ENCODE results near the gene NELL2. TPM values are rescaled to one million over a fixed set of nuclear protein-coding genes. Genes with fewer than 3 reads are reported as not detected.

NELL2 gene
- total RNA-seq, 4 donors from 2014 or later, result 0.42 to 5.8 (median 3.3) TPM

DNA sequence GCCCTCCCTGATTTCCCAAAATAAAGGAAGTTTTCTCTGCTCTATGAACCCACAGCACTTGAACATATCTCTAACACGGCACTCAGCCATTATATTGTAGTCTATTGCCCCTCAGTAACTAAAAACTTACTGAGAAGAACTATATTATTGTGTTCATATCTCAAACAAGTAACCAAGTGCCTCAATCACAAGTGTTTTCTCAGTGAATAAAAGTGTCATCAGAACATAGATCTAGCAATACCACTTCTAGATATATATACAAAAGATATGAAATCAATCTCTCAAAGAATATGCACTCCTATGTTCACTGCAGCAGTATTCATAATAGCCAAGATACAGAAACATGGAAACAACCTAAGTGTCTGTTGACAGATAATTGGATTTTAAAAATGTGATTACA is 138.1 kb downstream of the NELL2 start:
- intact Hi-C loops (cut with DNase I), result no loop called here
- TF ChIP-seq EP300 (IDR thresholded peaks at IDR 0.05), result no peak
- no peak for TF ChIP-seq CTCF (IDR thresholded peaks at IDR 0.05)
- TF ChIP-seq POLR2AphosphoS5 (IDR thresholded peaks at IDR 0.05), result no peak
- no peak for TF ChIP-seq POLR2A (IDR thresholded peaks at IDR 0.05; ENCODE audit: low read depth)
- 48% methylated on average over 1 of the region's 1 CpG for WGBS

DNA sequence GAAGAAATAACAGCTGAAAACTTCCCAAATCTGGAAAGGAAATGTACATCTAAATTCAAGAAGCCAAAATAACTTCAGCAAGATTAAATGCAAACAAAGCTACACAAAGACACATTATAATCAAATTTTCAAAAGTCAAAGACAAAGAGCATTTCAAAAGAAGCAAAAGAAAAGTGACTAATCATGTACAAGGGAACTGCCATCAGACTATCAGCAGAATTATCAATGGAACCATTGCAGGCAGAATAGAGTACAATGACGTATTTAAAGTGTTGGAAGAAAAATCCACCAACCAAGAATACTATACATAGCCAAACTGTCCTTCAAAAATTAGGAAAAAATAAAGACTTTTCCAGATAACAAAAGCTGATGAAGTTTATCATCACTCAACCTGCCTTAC is 147.5 kb downstream of the NELL2 start:
- intact Hi-C loops (cut with DNase I), result no loop called here
- H3K27me3 ChIP-seq, result no peaks in the 10 kb centered on the region
- DNase-seq (ENCODE audit: extremely low spot score), result no peak
- H3K9me3 ChIP-seq, result peaks cover 0 to 32% (median 19%) of the 10 kb centered on the region in 4 donors
- 71% methylated on average over 1 of the region's 1 CpG for WGBS
- H3K4me3 ChIP-seq, result no peak overlapping the region
- H3K4me1 ChIP-seq, result no peaks in the 10 kb centered on the region
- no peak for TF ChIP-seq CTCF (IDR thresholded peaks at IDR 0.05)
- TF ChIP-seq EP300 (IDR thresholded peaks at IDR 0.05), result no peak
- no peak for TF ChIP-seq POLR2A (IDR thresholded peaks at IDR 0.05; ENCODE audit: low read depth)
- no peak for TF ChIP-seq POLR2AphosphoS5 (IDR thresholded peaks at IDR 0.05)
- no peaks in the 10 kb centered on the region for H3K36me3 ChIP-seq
- H3K27ac ChIP-seq (replicated peaks in 1 of 4), result no peak overlapping the region

More for the DNA sequence above, 138.1 kb downstream of the NELL2 start:
- no peak for DNase-seq (ENCODE audit: extremely low spot score)
- H3K27ac ChIP-seq (replicated peaks in 1 of 4), result no peak overlapping the region
- H3K9me3 ChIP-seq, result peaks cover 0 to 10% (median 4%) of the 10 kb centered on the region in 4 donors
- no peaks in the 10 kb centered on the region for H3K4me1 ChIP-seq
- no peaks in the 10 kb centered on the region for H3K27me3 ChIP-seq
- no peak overlapping the region for H3K4me3 ChIP-seq
- H3K36me3 ChIP-seq, result no peaks in the 10 kb centered on the region

GRCh38 chr12:44720265-44720664 is 155.8 kb downstream of the NELL2 start:
- no peak overlapping the region for H3K4me3 ChIP-seq
- no peak for TF ChIP-seq CTCF (IDR thresholded peaks at IDR 0.05)
- no peak for TF ChIP-seq POLR2A (IDR thresholded peaks at IDR 0.05; ENCODE audit: low read depth)
- TF ChIP-seq POLR2AphosphoS5 (IDR thresholded peaks at IDR 0.05), result no peak
- TF ChIP-seq EP300 (IDR thresholded peaks at IDR 0.05), result no peak
- H3K4me1 ChIP-seq, result no peaks in the 10 kb centered on the region
- no peak overlapping the region for H3K27ac ChIP-seq (replicated peaks in 1 of 4)
- no peaks in the 10 kb centered on the region for H3K27me3 ChIP-seq
- intact Hi-C loops (cut with DNase I), result no loop called here
- H3K9me3 ChIP-seq, result no peaks in the 10 kb centered on the region
- no peak for DNase-seq (ENCODE audit: extremely low spot score)
- WGBS, result 63% methylated on average over 2 of the region's 2 CpGs
- no peaks in the 10 kb centered on the region for H3K36me3 ChIP-seq

- Histone ChIP-seq H3K36me3 (no peaks in the 10 kb centered on the region), H3K4me1 (no peaks in the 10 kb centered on the region), H3K27ac (replicated peaks in 1 of 4) (no peak overlapping the region), H3K27me3 (no peaks in the 10 kb centered on the region), H3K4me3 (no peak overlapping the region), H3K9me3 (no peaks in the 10 kb centered on the region)
- 90% methylated on average over 2 of the region's 2 CpGs for WGBS
- intact Hi-C loops (cut with DNase I), result no loop called here
- TF ChIP-seq POLR2A (IDR thresholded peaks at IDR 0.05; ENCODE audit: low read depth) (no peak), EP300 (IDR thresholded peaks at IDR 0.05) (no peak)
- DNase-seq (ENCODE audit: extremely low spot score), result no peak
These were observed 158.5 kb downstream of the NELL2 start for GRCh38 chr12:44717612-44718011.

GRCh38 chr12:44716711-44717110 is 159.4 kb downstream of the NELL2 start:
- no peaks in the 10 kb centered on the region for H3K36me3 ChIP-seq
- 90% methylated on average over 2 of the region's 2 CpGs for WGBS
- H3K9me3 ChIP-seq, result no peaks in the 10 kb centered on the region
- no peaks in the 10 kb centered on the region for H3K27me3 ChIP-seq
- H3K27ac ChIP-seq (replicated peaks in 1 of 4), result no peak overlapping the region
- no peak overlapping the region for H3K4me3 ChIP-seq
- intact Hi-C loops (cut with DNase I), result no loop called here
- TF ChIP-seq POLR2AphosphoS5 (IDR thresholded peaks at IDR 0.05), result no peak
- TF ChIP-seq CTCF (IDR thresholded peaks at IDR 0.05), result no peak
- no peak for TF ChIP-seq EP300 (IDR thresholded peaks at IDR 0.05)
- no peak for TF ChIP-seq POLR2A (IDR thresholded peaks at IDR 0.05; ENCODE audit: low read depth)
- no peak for DNase-seq (ENCODE audit: extremely low spot score)
- H3K4me1 ChIP-seq, result no peaks in the 10 kb centered on the region

Measured in esophagus muscularis mucosa (tissue), 4 donors.